HCT116 (cell line): ENCODE results near the gene CENPX. TPM values are rescaled to one million over a fixed set of nuclear protein-coding genes. Genes with fewer than 3 reads are reported as not detected.

Experiments
- ATAC-seq: fragments of 200-7000 bp; cut with Tn5 transposase; 2 replicates; pipeline ENCODE4 v1.9.1; 2020; ENCODE audit warnings: mild to moderate bottlenecking, moderate library complexity
- BruUV-seq: library from RNA; stranded (reverse); fragments of 400-500 nt; replicated peaks from 2 replicates; lab custom pipeline; 2021; lab: Mats Ljungman, UMichigan
- CTCF ChIA-PET: fragments of 300-600 bp; sonication (Branson Sonifier 250); formaldehyde crosslinking; loops from one replicate; lab custom pipeline; 2021; ENCODE audit warnings: antibody characterized with exemption; lab: Charles Lee
- POLR2A ChIA-PET: fragments of 300-600, 350-600 bp; sonication (Branson Sonifier 250); formaldehyde crosslinking; loops from one replicate; lab custom pipeline; 2021; ENCODE audit warnings: antibody characterized with exemption; lab: Charles Lee
- RAD21 ChIA-PET, 2 experiments: fragments of 300-600 bp; sonication (Branson Sonifier 250); formaldehyde crosslinking; loops; one replicate each; lab custom pipeline; 2023; ENCODE audit warnings: low total read pairs in 2 of 2; ENCODE audit not compliant: uncharacterized antibody in 2 of 2, unreplicated experiment in 2 of 2, low non-redundant PET in 1 of 2; lab: Charles Lee
- DNase-seq: peaks from one replicate; pipeline ENCODE4 v3.0.0-alpha.2; 2010; ENCODE audit warnings: low read depth, low spot score
- H2AFZ ChIP-seq: fragments of 200-600 bp; shearing (Covaris generic), sonication (generic); 2 replicates; pipeline ENCODE4 v1.6.1; 2017; ENCODE audit warnings: low read depth, mixed run types, mixed read lengths, antibody characterized with exemption, low read length; ENCODE audit not compliant: poor library complexity, severe bottlenecking
- H3K27ac ChIP-seq: 2 replicates; pipeline ENCODE4 v1.5.1; 2012; ENCODE audit warnings: low read depth, low read length
- H3K27me3 ChIP-seq: fragments of 200-600 bp; sonication (generic); 2 replicates; pipeline ENCODE4 v1.6.1; 2016; ENCODE audit warnings: mixed run types, low read length, mixed read lengths; ENCODE audit not compliant: insufficient read depth
- H3K36me3 ChIP-seq, 2 experiments: fragments of 200-500 bp in 1 of 2; fragments of 200-600 bp in 1 of 2; sonication (Bioruptor generic) in 1 of 2; sonication (generic) in 1 of 2; 2 replicates each; pipeline versions ENCODE4 v1.5.1 to v1.6.1; 2014 to 2016; ENCODE audit warnings: low read length in 2 of 2, inconsistent platforms in 1 of 2, mixed read lengths in 1 of 2, mixed run types in 1 of 2; ENCODE audit not compliant: insufficient read depth in 2 of 2, control insufficient read depth in 1 of 2
- H3K4me1 ChIP-seq, 2 experiments: fragments of 200-600 bp in 1 of 2; sonication (generic) in 1 of 2; 2 replicates each; pipeline versions ENCODE4 v1.5.1 to v1.6.1; 2012 to 2017; ENCODE audit warnings: low read length in 2 of 2, inconsistent platforms in 1 of 2, mild to moderate bottlenecking in 1 of 2, mixed read lengths in 1 of 2, mixed run types in 1 of 2, moderate library complexity in 1 of 2; ENCODE audit not compliant: insufficient read depth in 2 of 2, control insufficient read depth in 1 of 2
- H3K4me2 ChIP-seq: fragments of 200-600 bp; sonication (generic); 2 replicates; pipeline ENCODE4 v1.6.1; 2017; ENCODE audit warnings: mixed run types, low read length, mixed read lengths
- H3K4me3 ChIP-seq, 2 experiments: fragments of 200-600 bp in 1 of 2; sonication (generic) in 1 of 2; replicated peaks in 1 of 2; 2 replicates each; pipeline ENCODE4 v1.5.1; 2011 to 2016; ENCODE audit warnings: low read length in 2 of 2, control low read depth in 1 of 2, low read depth in 1 of 2, mild to moderate bottlenecking in 1 of 2, mixed read lengths in 1 of 2, mixed run types in 1 of 2
- H3K79me2 ChIP-seq: fragments of 200-600 bp; sonication (generic); 2 replicates; pipeline ENCODE4 v1.6.1; 2017; ENCODE audit warnings: mild to moderate bottlenecking, mixed run types, low read length, moderate library complexity, mixed read lengths; ENCODE audit not compliant: insufficient read depth
- H3K9ac ChIP-seq: fragments of 200-600 bp; sonication (generic); 2 replicates; pipeline ENCODE4 v1.6.1; 2016; ENCODE audit warnings: low read length, mixed read lengths
- H3K9me2 ChIP-seq: fragments of 200-600 bp; sonication (generic), shearing (Covaris generic); 2 replicates; pipeline ENCODE4 v1.6.1; 2017; ENCODE audit warnings: mixed run types, mild to moderate bottlenecking, moderate library complexity; ENCODE audit not compliant: insufficient read depth
- H3K9me3 ChIP-seq, 2 experiments: fragments of 200-500 bp in 1 of 2; fragments of 200-600 bp in 1 of 2; sonication (Bioruptor generic) in 1 of 2; sonication (generic) in 1 of 2; 2 replicates each; pipeline ENCODE4 v1.6.1; 2014 to 2017; ENCODE audit warnings: low read length in 2 of 2, mixed read lengths in 2 of 2, inconsistent platforms in 1 of 2, low read depth in 1 of 2, mild to moderate bottlenecking in 1 of 2, mixed run types in 1 of 2, moderate library complexity in 1 of 2; ENCODE audit not compliant: control insufficient read depth in 1 of 2, insufficient read depth in 1 of 2
- H4K20me1 ChIP-seq: fragments of 200-600 bp; sonication (generic), shearing (Covaris generic); 2 replicates; pipeline ENCODE4 v1.6.1; 2017; ENCODE audit warnings: mixed run types, mild to moderate bottlenecking, moderate library complexity; ENCODE audit not compliant: insufficient read depth
- CEBPB ChIP-seq: IDR thresholded peaks from 2 replicates; pipeline ENCODE4 v1.6.1; 2012; ENCODE audit warnings: low read depth
- ELF1 ChIP-seq: IDR thresholded peaks from 2 replicates; pipeline ENCODE4 v1.6.1; 2012; ENCODE audit warnings: low read depth, borderline replicate concordance
- EZH2 ChIP-seq: fragments of 200-600 bp; sonication (generic); IDR thresholded peaks from 2 replicates; pipeline ENCODE4 v1.6.1; 2017; ENCODE audit warnings: antibody characterized with exemption, mixed run types
- EZH2phosphoT487 ChIP-seq: fragments of 200-600 bp; IDR thresholded peaks from 2 replicates; pipeline ENCODE4 v1.6.1; 2018; ENCODE audit warnings: antibody characterized with exemption, borderline replicate concordance
- FOSL1 ChIP-seq: IDR thresholded peaks from 2 replicates; pipeline ENCODE4 v1.6.1; 2012; ENCODE audit warnings: low read depth
- POLR2A ChIP-seq: IDR thresholded peaks from 2 replicates; pipeline ENCODE4 v1.7.0; 2011; ENCODE audit warnings: borderline replicate concordance; ENCODE audit not compliant: insufficient read depth, insufficient read length; ENCODE audit errors: extremely low read depth
- SIN3A ChIP-seq: IDR thresholded peaks from 2 replicates; pipeline ENCODE4 v1.6.1; 2012; ENCODE audit warnings: low read depth
- SRF ChIP-seq: IDR thresholded peaks from 2 replicates; pipeline ENCODE4 v1.6.1; 2012; ENCODE audit warnings: low read depth
- TCF7L2 ChIP-seq: IDR thresholded peaks from 2 replicates; pipeline ENCODE4 v1.7.0; 2011; ENCODE audit warnings: borderline replicate concordance, inconsistent platforms; ENCODE audit not compliant: insufficient read depth, insufficient read length; ENCODE audit errors: extremely low read depth
- YY1 ChIP-seq: IDR thresholded peaks from 2 replicates; pipeline ENCODE4 v1.6.1; 2011; ENCODE audit warnings: low read length, low read depth, moderate library complexity, mild to moderate bottlenecking; ENCODE audit not compliant: insufficient replicate concordance; ENCODE audit errors: extremely low read depth
- ZFX ChIP-seq: fragments of 450-650 bp; IDR thresholded peaks from 2 replicates; pipeline ENCODE4 v1.6.1; 2017
- intact Hi-C: fragments of 100-400 bp; cut with micrococcal nuclease; formaldehyde crosslinking; loops from 2 replicates; pipeline ENCODE4 v1.10.0; 2022
- total RNA-seq: library from RNA; stranded (reverse); gene quantifications from one replicate; pipeline ENCODE4 v1.2.1, GENCODE V29; 2021; ENCODE audit not compliant: unreplicated experiment
- TF ChIP-seq, protein P1 (sequence below): IDR thresholded peaks from 2 replicates; pipeline ENCODE4 v1.6.1; 2011; ENCODE audit warnings: mild to moderate bottlenecking, low read length, moderate library complexity; ENCODE audit not compliant: insufficient replicate concordance; ENCODE audit errors: extremely low read depth
- TF ChIP-seq, protein P2 (sequence below): IDR thresholded peaks from 2 replicates; pipeline ENCODE4 v1.6.1; 2012

The CENPX gene
- total RNA-seq, 1 experiment from 2014 or later = 184 TPM

DNA sequence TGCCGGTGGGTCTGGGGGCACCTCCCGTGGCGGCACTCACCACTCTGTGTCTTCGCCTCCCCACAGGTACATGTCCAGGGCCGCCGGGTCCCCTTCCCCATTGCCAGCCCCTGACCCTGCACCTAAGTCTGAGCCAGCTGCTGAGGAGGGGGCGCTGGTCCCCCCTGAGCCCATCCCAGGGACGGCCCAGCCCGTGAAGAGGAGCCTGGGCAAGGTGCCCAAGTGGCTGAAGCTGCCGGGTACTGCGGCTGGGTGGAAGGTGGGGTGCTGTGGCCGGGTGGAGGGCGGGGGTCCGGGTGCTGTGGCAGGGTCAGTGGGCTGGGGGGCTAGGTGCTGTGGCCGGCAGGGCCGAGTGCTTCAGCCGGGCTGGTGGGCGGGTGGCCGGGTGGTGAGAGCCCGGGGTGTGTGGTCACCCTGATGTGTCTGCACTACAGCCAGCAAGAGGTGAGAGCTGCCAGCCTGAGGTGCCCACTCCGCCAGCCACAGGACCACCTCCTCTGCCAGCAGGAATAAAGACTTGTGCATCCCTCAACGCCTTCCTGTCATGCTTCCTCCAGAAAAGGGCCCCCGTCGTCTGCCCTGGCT is 5.7 kb downstream of the CENPX start:
- Histone ChIP-seq H3K27ac (peak overlapping the region; percentile 36; the same call in 1 of the 2 replicates), H3K27me3 (no peaks in the 10 kb centered on the region), H3K9me3 (no peaks in the 10 kb centered on the region), H2AFZ (no peak overlapping the region), H3K79me2 (peaks cover 27% of the 10 kb centered on the region), H3K4me2 (no peak overlapping the region), H3K4me1 (peaks cover 21 to 36% of the 10 kb centered on the region in 2 experiments), H3K9ac (no peak overlapping the region), H3K4me3 (no peak overlapping the region), H3K9me2 (no peaks in the 10 kb centered on the region), H3K36me3 (peaks cover 0 to 10% of the 10 kb centered on the region in 2 experiments; a peak in 1 of 4 replicates), H4K20me1 (peaks cover 4% of the 10 kb centered on the region; the same call in 1 of the 2 replicates)
- ChIA-PET POLR2A (interaction anchor here (0.9 kb wide), 1 partner anchor 57 kb away, joined by 3 read pairs; no protein-coding TSS in a partner anchor), CTCF (no interaction called here), RAD21 (no interaction called here)
- DNase-seq (no peak), ATAC-seq (no peak)
- BruUV-seq = no TSS peak
- TF ChIP-seq EZH2phosphoT487 (no peak), YY1 (no peak), SIN3A (no peak), ELF1 (no peak), POLR2A (no peak), EZH2 (no peak), TCF7L2 (no peak), CEBPB (no peak), FOSL1 (no peak), ZFX (no peak), SRF (no peak)
- TF ChIP-seq, protein P1, sequence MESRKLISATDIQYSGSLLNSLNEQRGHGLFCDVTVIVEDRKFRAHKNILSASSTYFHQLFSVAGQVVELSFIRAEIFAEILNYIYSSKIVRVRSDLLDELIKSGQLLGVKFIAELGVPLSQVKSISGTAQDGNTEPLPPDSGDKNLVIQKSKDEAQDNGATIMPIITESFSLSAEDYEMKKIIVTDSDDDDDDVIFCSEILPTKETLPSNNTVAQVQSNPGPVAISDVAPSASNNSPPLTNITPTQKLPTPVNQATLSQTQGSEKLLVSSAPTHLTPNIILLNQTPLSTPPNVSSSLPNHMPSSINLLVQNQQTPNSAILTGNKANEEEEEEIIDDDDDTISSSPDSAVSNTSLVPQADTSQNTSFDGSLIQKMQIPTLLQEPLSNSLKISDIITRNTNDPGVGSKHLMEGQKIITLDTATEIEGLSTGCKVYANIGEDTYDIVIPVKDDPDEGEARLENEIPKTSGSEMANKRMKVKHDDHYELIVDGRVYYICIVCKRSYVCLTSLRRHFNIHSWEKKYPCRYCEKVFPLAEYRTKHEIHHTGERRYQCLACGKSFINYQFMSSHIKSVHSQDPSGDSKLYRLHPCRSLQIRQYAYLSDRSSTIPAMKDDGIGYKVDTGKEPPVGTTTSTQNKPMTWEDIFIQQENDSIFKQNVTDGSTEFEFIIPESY = no peak
- TF ChIP-seq, protein P2, sequence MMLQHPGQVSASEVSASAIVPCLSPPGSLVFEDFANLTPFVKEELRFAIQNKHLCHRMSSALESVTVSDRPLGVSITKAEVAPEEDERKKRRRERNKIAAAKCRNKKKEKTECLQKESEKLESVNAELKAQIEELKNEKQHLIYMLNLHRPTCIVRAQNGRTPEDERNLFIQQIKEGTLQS = no peak
- intact Hi-C loops = no loop called here
